NCI-H345 treated with DMSO at 0.1 percent for 48 hours (cell line): ENCODE data around the gene PLD1.
"Not testable (repeated sequence)": the region's sequence is repeated elsewhere in the genome, so short reads cannot be mapped to it uniquely, and the experiment has no call there.

ENCODE experiments used
- DNase-seq: peaks from one replicate; lab custom pipeline; 2025; ENCODE audit not compliant: unreplicated experiment; lab: John Stamatoyannopoulos, UW

PLD1 gene

DNA sequence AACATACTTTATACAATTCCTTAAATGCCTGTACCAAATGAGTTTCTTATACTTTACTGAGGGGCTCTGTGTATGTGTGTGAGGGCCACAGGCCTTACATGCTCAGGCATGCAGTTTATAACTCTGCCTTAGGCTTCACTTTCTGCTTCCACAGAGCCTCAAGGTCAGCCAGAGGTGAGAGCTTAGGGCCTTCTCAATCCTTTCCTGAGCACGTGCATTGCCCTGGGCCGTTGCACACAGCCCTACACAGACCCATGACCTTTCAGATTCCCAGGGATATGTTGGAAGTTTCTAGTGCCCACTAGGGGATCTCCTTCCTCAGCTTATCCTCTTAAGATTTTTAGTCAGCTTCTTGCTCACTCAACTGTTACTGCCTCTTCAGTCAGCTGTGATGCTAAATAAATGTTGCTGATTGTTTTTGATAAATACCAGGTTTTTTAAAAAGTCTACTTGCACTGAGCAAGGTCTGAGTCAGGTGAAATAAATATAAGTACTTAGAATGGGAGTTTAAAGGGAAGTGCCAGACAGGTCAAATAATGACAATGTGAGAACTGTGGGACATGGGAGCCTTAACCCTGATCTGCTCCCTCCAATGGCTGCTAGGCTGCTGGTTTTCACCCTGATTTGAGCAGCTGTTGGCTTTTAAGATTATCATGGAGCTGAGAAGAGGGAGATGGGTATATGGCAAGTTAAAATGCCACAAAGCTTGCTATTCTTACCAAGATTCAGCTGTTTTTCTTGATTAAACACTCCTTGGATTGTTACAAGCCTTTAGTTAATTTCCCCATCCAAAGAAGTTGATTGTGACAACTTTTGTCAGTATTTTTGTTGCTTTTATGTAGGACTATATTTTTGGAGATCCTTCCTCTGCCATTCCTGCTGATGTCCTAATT lies 169.5 kb downstream of the PLD1 start:
- DNase-seq, result no peak

DNA sequence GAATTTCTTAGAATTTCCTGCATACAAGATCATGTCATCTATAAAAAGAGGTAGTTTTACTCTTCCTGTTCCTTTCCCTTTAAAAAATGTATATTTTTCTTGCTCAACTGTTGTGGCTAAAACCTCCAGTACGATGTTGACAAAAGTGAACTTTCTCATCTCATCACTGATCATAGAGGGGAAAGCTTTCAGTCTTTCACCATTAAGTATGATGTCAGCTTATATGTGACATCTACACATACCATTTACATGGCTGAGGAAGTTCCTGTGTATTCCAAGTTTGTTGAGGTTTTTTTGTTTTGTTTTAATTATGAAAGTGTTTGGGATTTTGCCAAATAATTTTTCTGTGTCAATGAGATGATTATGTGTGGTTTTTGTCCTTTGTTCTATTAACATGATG lies 173.6 kb downstream of the PLD1 start:
- no peak for DNase-seq

DNA sequence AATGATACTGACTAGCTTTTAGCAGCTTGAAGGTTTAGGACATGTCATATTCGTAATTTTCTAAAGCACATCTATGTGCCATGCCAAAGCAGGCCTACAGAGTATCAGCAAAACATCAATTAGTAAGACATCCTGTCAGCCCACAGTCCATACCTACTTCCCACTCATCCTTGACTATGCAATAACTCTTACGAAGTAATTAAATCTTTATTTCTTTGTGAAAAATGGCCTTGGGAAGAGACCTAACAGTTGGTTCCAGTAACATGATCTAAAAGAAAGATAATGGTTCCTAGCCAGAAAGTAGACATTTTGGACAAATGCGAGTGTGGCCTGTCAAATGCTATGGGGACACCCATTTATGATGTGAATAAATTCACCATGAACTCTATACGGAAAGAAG lies 177.5 kb downstream of the PLD1 start:
- DNase-seq, result no peak

DNA sequence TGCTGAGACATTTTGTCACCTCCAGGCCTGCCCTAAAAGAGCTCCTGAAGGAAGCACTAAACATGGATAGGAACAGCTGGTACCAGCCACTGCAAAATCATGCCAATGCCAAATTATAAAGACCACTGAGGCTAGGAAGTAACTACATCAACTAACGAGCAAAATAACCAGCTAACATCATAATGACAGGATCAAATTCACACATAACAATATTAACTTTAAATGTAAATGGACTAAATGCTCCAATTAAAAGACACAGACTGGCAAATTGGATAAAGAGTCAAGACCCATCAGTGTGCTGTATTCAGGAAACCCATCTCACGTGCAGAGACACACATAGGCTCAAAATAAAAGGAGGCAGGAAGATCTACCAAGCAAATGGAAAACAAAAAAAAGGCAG lies 183.5 kb downstream of the PLD1 start:
- DNase-seq, result not testable (repeated sequence)

DNA sequence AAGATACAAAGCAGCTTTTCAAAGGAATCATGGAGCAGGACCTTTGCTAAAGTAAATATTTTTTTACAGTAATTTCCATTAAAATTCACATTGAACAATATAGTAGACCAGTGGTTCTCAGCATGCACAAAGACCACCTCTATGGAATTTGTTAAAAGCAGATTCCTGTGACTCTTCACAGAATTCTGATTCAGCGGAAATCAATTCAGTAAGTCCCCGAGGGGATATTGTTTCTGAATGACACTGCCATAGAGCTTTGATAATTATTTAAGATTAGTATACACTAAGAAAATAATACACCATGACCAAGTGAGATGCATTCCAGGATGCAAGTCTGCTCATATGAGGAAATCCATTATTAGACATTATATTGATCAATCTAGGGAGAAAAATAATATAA lies 188.2 kb downstream of the PLD1 start:
- no peak for DNase-seq

DNA sequence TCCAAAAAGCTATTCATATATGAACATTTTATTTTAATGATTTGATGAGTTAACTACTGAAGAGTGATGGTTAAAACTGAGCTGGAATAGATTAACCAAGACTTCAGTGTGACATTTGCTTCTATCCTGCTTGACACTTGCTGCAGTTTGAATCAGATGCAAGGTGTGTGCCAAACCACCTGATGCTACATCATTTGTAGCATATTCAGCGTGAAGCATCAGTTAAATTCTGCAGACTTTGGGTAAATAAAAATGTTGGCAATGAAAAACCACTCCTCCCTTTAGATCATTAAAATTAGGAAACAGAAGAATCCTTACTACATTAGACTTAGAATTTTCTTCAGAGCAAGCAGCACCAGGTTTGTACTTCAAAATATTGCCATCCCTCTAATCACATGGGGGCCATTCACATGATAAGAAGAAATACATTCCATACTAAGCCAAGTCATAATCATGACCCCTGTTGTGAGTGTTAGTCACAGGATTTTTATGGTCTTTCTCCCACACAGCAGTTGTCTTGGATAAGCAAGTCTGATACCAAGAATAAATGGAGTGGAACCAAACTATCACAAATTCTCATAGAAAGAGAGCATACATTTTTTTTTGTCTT lies 189.4 kb downstream of the PLD1 start:
- no peak for DNase-seq

DNA sequence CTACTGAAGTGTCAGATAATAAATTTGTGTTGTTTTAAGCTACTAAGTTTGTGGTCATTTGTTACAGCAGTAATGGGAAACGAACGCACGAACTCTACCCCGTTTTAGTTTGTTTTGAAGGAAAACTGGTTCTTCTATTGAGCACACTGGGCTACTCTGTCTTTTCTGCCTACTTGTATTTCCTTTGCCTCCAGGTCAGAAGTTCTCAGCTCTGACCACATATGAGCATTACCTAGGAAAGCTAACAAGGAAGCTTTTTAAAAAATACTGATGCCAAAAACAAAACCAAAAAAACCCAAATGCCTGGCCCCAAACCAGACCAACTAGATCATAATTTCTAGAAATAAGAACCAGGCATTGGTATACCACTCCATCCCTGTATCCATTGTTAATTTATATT lies 193.5 kb downstream of the PLD1 start:
- DNase-seq, result no peak

DNA sequence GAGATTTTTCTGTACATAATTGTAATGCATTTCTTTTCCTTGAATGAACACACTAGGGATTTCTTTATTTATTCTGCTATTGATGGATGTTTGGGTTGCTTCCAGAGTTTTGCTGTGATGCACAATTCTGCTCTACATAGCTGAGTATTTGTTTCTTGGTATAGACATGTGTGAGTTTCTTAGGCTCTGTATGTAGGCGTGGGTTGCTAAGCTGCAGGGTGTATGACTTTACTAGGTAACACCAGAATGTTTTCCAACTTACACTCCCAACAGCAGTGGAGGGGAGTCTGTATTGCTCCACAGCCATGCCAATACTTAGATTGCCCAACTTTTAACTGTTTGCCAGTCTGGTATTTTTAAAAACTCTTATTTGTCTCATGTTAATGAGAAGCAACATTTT lies 194.6 kb downstream of the PLD1 start:
- no peak for DNase-seq

DNA sequence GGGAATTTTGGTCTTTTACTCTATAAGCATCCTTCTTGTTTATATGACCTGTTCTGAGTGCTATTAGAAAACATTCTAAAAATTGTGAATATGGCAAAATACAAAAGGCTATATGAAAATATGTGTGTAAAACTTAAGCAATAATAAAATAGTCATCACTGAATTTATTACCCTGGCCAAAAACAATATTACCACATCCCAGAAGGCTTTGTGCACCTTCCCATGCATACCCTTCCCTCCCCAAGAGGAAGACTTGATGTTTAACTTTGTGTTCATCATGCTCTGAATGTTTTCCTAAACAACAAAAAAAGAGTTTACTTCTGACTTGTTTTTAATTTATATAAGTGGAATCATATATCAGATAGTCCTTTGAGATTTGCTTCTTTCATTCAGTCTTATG lies 195.0 kb downstream of the PLD1 start:
- DNase-seq, result no peak

DNA sequence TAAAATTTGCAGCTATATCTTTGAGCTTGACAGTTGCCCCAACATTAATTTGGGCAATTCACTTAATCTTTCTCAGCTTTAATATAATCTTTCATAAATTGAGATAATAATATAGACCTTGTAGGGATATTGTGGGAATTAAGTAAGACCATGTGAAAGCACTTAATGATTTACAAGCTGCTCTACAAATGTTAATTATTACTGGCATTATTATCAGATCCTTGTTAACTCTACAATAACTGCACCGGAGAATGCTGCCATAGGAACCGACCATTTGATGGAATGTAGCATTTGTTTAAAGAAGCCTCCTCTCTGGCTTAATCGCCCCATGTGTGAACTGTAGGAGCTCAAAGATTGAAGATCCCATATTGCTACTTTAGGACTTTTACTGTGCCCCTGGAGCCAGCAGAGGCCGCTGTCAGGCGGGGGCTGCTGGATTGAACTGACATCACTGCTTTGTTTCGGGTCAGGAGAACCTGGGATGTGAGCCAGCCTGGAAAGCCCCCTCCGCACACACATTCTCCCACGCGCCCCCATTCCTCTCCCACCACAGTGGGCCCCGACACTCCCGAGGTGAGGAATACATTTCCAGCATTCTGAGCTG lies 195.9 kb downstream of the PLD1 start:
- no peak for DNase-seq

DNA sequence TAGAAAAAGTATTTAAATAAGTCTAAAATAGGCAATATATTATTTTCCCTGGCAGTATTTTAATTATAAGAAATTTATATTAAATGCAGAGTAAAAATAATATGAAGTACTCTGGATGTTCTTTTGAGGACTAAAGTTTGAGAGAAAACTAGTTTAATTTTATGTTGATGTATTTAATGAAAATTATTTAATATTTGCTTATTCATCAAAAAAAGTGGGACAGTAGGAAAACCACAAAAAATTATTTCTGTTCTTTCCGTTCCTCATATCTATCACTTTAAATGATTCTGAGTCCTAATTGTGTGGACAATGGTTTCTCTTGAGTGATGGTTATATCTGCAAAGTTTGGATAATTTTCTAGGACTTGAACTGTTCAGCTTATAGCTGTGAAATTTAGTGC lies 202.8 kb downstream of the PLD1 start:
- DNase-seq, result no peak

DNA sequence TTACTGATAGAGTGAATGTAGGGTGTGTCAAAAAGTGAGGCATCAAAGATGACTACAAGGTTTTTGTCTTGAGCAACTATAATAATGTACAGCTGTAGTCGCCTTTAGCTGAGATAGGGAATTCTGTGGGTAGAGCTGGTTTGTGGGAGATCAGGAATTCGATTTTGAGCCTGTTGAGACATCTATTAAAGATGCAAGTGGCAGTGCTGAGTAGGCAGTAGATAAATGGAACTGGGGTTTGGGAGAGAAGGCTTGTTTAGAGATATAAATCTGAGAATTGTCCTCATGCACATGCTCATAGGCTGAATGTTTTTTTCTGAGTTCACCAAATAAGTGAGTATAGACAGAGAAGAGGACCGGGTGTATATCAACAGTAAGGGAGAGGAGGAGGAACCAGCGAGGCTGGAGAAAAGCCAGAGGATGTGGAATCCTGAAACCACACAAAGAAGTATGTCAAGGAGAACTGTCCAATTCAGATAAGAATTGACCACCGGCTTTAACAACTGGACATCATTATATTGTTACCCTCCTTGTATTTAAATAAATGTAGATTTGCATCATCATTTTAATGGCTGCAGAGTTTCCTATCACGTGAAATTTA lies 204.0 kb downstream of the PLD1 start:
- DNase-seq, result no peak

DNA sequence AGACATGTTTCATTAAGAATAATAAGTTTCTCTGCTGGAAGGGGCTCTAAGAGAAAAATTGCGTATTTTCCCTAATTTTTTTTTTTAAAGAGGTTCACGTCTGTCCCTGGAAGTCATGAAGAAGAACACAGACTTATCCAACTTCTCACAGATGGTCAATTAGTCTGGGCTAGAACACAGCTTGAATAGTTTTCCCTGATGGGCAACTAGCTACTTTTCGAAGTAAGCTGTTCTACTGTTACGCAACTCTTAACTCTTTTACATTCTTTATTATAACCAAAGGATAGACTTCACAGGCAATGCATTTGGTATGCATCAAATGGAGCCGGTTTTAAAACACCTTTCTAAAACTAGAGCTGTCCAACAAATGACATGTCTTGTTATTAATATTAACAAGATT lies 205.9 kb downstream of the PLD1 start:
- DNase-seq, result no peak

DNA sequence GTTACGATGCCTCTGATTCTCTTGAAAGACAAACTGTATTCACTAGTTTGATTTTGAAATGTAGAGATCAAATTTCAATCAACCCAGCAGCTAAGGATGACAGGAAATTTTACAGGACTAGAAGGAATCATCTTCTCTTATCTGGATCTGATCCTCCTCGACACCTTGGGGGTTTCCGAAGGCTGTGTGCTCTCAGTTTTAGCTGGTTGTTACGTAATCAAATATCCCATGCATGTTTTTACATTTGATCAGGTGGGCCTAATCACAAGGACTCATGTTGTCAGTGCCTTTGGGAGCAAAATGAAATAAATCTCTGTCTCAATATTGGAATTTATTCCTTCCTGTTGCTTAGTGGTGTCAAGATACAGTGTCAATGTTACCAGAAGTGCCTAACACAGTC lies 208.2 kb downstream of the PLD1 start:
- DNase-seq, result no peak

DNA sequence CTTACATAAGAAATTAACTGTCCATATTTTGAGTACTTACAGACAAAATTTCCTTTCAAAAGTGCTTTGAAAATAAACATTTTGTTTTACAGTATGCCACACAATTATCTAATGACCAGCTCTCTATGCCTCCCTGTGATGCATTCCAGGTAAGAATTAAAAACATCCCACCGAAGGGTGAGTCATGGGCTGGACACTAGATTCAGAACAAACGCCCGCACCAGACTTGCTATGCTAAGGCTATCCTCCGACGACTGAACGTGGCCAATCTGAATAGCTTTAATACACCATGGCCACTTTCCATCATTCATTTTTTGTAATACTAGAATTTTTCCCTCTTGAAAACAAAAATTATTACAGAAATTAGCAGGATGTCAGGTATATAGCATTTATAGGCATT lies 210.3 kb downstream of the PLD1 start:
- DNase-seq, result no peak

DNA sequence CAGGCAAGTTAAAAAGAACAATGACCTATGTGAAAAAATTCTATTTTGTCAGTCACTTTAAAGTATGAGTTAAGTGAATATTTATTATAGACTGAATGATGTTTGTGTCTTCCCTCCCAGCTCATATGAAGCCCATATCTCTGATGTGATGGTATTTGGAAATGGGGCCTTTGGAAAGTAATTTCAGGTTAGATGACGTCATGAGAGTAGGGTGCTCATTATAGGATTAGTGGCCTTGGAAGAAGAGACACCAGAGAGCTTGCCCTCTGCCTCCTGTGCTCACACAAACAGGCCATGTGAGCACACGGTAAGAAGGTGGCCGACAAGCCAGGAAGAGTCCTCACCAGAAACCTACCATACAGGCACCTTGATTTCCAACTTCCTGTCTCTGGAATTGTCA lies 211.3 kb downstream of the PLD1 start:
- DNase-seq, result no peak

DNA sequence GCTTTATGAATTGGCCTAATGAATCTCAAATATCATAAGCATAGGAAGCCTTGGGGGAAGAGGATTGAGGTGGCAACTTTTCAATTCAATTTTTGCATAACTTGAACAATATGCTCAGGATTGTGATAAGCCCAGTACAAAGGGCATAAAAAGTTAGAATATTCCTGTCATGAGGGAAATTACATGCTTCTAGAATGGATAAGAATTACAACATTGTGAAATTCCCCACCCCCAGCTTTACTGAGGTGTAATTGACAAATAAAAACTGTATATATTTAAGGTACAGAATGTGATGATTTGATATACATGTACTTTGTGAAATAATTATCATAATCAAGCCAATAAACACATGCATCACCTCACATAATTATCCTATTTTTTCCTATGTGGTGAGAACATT lies 217.5 kb downstream of the PLD1 start:
- no peak for DNase-seq

DNA sequence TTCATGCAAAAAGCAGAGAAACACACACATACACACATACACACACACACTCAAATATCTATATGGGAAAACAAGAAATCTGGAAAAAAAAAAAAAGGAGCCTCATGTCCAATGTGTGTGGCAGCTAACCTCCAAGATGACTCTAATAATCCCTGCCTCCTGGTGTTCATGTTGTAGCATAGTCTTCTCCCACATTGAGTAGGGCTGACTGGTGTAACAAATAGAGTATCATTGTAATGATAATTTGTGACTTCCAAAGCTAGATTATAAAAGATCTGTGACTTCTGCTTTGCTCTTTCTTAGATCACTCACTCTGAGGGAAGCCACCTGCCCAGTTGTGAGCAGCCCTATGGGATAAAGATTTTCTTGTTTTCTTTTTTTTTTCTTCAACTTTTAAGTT lies 219.2 kb downstream of the PLD1 start:
- no peak for DNase-seq

DNA sequence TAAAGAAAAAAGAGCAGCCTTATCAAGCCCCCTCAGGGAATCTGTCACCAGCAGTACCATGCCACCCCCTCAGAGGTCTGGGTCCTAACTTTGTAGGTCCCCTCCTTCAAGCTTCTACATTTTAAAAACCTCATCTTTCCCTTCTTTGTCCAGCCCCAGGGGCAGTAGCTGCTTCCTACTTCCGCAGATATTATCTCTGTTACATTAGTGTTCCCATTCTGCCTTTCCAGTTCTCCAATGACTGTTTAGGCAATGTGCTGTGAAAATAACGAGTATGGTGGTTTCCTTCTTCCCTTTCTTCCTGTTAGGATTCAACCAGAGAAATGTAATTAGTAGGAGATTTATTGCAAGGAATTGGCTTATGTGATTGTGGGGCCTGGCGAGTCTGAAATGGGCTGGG lies 224.0 kb downstream of the PLD1 start:
- DNase-seq, result no peak

DNA sequence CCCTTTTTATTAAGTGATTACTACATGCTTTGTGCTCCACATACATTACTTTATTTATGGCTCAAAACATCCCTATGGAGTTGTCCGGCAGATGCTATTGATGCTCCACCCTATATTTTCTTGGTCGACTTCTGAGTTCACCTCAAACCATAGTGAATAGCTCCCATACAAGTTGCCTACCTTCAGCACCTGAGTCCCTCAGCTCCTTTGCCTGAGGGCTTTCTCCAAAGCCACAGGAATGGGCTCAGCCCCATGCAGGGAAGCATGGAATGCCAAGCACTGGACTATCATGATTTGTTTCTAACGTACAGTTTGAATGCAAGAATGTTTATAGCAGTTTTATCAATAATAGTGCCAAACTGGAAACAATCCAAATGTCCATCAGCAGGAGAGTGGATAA lies 225.2 kb downstream of the PLD1 start:
- no peak for DNase-seq

DNA sequence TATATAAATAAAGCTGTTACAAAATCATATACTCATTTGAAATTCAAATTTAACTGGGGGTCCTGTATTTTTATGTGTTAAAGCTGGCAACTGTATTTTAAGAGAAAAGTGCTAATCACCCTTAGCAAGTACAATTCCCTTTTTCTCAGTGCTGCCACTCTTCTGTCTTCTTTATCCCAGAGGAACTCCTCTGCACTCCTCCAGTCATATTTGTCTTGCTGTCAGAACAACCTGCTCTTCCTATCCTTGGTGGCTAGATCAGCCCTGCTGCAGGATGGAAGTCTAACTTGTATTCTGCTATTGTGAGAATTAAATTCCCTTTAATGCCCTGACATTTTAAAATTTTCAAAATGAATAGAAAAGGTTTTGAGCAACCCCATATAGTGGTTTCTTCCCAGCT lies 226.2 kb downstream of the PLD1 start:
- no peak for DNase-seq
